NB4 (cell line): ENCODE measurements around the gene SAG.

ENCODE experiments used
- CTCF ChIP-seq: IDR thresholded peaks from one replicate; pipeline ENCODE4 v1.5.1; 2012; ENCODE audit warnings: low read depth, low read length
- MAX ChIP-seq: IDR thresholded peaks from 2 replicates; pipeline ENCODE4 v1.6.1; 2011; ENCODE audit warnings: low read depth, low read length
- MYC ChIP-seq: IDR thresholded peaks from 2 replicates; pipeline ENCODE4 v1.6.1; 2011; ENCODE audit warnings: low read depth, low read length
- POLR2A ChIP-seq: IDR thresholded peaks from 2 replicates; pipeline ENCODE4 v1.6.1; 2011; ENCODE audit warnings: mild to moderate bottlenecking; ENCODE audit not compliant: insufficient read length; ENCODE audit errors: extremely low read depth

- TF ChIP-seq CTCF (no peak), POLR2A (no peak), MYC (no peak), MAX (no peak)
Observed at GRCh38 chr2:233389601-233390125, 82.0 kb downstream of the SAG start.
